Measurements from ENCODE around the gene CORO1C. TPM values are rescaled to one million over a fixed set of nuclear protein-coding genes. Genes with fewer than 3 reads are reported as not detected.
A peak's percentile ranks its signal among the peaks of the same experiment; 100 is the strongest.

The CORO1C gene
- polyA plus RNA-seq, 2 of the 4 experiments (the other 2 are of a cell fraction): 166 to 245 TPM

DNA sequence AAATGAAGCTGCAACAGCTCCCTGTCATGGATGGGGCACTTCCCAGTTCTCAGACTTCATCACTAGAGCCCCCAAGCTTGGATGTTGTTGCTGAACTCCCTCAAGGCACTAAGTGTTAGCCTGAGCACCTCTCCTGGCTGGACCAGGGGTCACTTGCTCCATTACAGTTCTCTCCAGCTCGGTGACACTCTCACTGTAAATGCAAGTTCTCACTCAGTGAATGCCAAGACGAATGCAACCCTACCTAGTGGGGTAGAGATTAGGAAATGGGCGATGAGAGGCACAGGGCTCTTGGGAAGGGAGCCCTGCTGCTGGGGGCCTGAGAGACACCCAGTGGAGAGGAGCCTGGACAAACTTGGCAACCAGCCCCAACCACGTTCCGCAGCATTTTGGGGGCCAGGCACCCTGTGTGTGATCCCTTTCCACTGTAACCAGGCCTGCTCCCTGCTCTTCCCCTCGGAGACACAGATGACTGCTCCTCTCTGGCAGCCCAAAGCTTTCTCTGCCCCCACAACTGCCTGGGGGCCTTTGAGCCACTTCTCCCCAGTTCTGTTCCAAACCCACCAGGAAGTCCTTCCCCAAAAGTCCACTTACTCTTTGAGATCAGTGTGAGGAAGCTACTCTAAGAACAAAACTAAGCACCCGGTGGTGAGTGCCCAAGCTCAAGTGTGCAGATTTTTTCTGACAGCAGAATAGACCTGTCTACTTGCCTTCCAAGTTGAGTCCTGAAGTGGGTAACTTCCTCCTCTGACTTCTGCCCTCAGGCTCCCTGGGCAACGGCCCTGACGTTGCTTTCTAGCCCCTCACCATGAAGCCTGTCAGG is 89.7 kb downstream of the CORO1C start:
- Histone ChIP-seq H3K4me1 (peaks cover 21% of the 10 kb centered on the region), H3K4me2 (no peak overlapping the region), H3K4me3 (no peak overlapping the region), H3K9me3 (no peaks in the 10 kb centered on the region), H3K27ac (peak overlapping the region in 1 of 2 experiments; percentile 45; a peak in 2 of 6 replicates)
- ChIA-PET POLR2A (no interaction called here), CTCF (interaction anchor here (0.6 to 17.1 kb wide), 5 partner anchors 10 to 307 kb away, joined by 4 to 178 read pairs (median 5); no protein-coding TSS in a partner anchor)
- DNase-seq (ENCODE audit: low read depth in 1 of 2, low spot score in 1 of 2) (no peak), ATAC-seq (peak in 1 of 2 experiments; percentile 5; a peak in 2 of 6 replicates), FAIRE-seq (no peak)
- WGBS (ENCODE audit: missing lambda C conversion rate): 89% methylated on average over 9 of the region's 9 CpGs
- no peak for TF ChIP-seq BHLHE40 (IDR thresholded peaks at IDR 0.05; ENCODE audit: low read depth, low read length)
- TF ChIP-seq FOSB (CRISPR knock-in tag; IDR thresholded peaks at IDR 0.05): peak; percentile 26; the same call in 1 of the 2 replicates

DNA sequence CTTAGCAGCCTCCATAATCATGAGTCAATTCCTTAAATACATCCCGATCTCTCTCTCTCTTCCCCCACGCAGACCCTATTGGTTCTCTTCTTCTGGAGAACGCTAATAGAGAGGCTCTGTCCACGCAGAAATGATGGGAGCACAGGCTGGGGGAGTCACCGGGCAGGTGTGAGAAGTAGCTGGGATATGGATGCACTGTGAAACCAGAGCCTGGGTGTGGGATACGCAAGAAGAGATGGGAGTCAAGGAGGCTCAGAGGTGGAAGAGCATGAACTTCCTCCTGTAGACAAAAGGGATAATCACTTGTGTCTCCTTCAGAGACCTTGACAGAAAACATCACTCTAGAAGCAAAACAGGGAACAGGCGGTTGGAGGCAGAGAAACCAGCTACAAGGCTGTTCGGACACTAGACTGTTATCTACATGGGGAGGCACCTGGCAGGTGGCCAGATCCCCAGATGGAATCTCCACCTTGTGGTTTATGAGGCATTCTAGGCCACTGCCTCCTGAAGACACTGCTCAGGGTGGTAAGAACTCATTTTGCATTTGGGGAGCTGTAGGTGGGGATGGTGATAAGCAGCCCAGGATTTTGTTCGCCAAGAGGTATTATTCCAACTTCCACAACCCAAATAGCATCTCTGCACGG is 90.4 kb downstream of the CORO1C start:
- ATAC-seq (peak in 1 of 2 experiments; percentile 5; a peak in 3 of 6 replicates), DNase-seq (ENCODE audit: low read depth in 1 of 2, low spot score in 1 of 2) (no peak), FAIRE-seq (no peak)
- TF ChIP-seq ZFP36 (IDR thresholded peaks at IDR 0.05; ENCODE audit: borderline replicate concordance, partially characterized antibody): no peak
- no peak for TF ChIP-seq CBX2 (IDR thresholded peaks at IDR 0.05; ENCODE audit: borderline replicate concordance, low read depth)
- TF ChIP-seq, protein P1, sequence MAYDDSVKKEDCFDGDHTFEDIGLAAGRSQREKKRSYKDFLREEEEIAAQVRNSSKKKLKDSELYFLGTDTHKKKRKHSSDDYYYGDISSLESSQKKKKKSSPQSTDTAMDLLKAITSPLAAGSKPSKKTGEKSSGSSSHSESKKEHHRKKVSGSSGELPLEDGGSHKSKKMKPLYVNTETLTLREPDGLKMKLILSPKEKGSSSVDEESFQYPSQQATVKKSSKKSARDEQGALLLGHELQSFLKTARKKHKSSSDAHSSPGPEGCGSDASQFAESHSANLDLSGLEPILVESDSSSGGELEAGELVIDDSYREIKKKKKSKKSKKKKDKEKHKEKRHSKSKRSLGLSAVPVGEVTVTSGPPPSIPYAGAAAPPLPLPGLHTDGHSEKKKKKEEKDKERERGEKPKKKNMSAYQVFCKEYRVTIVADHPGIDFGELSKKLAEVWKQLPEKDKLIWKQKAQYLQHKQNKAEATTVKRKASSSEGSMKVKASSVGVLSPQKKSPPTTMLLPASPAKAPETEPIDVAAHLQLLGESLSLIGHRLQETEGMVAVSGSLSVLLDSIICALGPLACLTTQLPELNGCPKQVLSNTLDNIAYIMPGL (CRISPR knock-in tag; IDR thresholded peaks at IDR 0.05; ENCODE audit: borderline replicate concordance): no peak
- no peak for TF ChIP-seq HOXB5 (CRISPR knock-in tag; IDR thresholded peaks at IDR 0.05)
- TF ChIP-seq, protein P2, sequence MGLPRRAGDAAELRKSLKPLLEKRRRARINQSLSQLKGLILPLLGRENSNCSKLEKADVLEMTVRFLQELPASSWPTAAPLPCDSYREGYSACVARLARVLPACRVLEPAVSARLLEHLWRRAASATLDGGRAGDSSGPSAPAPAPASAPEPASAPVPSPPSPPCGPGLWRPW (IDR thresholded peaks at IDR 0.05): no peak
- Histone ChIP-seq H3K4me2 (no peak overlapping the region), H3K27ac (peak overlapping the region in 1 of 2 experiments; percentile 45; a peak in 1 of 6 replicates), H3K4me3 (no peak overlapping the region), H3K9me3 (no peaks in the 10 kb centered on the region), H3K4me1 (peaks cover 21% of the 10 kb centered on the region)
- WGBS (ENCODE audit: missing lambda C conversion rate): 85% methylated on average over 10 of the region's 10 CpGs
- ChIA-PET CTCF (interaction anchor here (0.7 to 17.1 kb wide), 5 partner anchors 17 to 1528 kb away, joined by 3 to 178 read pairs (median 4); no protein-coding TSS in a partner anchor), POLR2A (interaction anchor here (0.9 kb wide), 1 partner anchor 10 kb away, joined by 3 read pairs; no protein-coding TSS in a partner anchor)

DNA sequence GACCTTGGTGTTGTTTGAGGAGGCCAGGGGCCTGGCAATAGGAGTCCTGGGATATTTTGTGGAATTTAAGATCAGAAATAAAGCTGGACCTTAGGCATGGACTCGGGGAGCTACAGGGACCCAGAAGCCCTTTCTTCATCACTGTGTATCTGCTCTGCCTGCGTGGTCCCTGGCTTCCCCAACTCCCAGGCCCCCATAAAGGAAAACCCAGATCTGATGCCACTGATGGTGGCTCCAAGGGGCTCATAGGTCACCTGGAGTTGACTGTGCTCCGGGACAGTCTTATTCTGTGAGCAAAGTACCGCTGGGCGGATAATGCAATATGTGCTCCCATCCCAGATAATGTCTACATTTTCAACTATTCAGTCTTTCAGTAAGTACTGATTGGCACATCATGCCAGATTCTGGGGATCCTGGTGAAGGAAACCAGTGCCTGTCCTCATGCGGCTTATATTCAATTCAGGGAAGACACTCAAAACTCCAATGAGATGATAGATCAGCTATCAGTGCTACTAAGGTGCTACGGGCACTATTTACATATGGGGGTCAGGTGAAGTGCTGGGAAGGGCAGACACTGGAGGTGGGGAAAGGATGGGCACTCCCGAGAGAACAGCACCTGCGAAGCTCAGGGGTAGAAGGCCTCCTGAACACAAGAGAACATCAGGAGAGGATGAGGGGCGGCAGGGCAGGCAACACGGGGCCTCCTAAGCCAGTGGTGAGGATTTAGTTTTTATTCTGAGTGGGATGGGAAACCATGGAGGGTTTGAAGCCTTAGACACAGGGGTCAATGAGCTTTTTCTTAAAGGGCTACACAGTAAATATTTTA is 92.1 kb downstream of the CORO1C start:
- H3K4me3 ChIP-seq: no peak overlapping the region
- ATAC-seq (peak in 1 of 2 experiments; percentile 5; a peak in 3 of 6 replicates), DNase-seq (ENCODE audit: low read depth in 1 of 2, low spot score in 1 of 2) (no peak), FAIRE-seq (no peak)
- no peak for TF ChIP-seq FOSB (CRISPR knock-in tag; IDR thresholded peaks at IDR 0.05)
- POLR2A ChIA-PET: no interaction called here
- no peak overlapping the region for H3K27ac ChIP-seq
- H3K4me2 ChIP-seq: no peak overlapping the region
- H3K9me3 ChIP-seq: no peaks in the 10 kb centered on the region
- 82% methylated on average over 11 of the region's 11 CpGs for WGBS (ENCODE audit: missing lambda C conversion rate)
- peaks cover 13% of the 10 kb centered on the region for H3K4me1 ChIP-seq
- CTCF ChIA-PET: interaction anchor here (1.0 to 17.1 kb wide), 7 partner anchors 19 to 164 kb away, joined by 3 to 178 read pairs (median 10); no protein-coding TSS in a partner anchor

DNA sequence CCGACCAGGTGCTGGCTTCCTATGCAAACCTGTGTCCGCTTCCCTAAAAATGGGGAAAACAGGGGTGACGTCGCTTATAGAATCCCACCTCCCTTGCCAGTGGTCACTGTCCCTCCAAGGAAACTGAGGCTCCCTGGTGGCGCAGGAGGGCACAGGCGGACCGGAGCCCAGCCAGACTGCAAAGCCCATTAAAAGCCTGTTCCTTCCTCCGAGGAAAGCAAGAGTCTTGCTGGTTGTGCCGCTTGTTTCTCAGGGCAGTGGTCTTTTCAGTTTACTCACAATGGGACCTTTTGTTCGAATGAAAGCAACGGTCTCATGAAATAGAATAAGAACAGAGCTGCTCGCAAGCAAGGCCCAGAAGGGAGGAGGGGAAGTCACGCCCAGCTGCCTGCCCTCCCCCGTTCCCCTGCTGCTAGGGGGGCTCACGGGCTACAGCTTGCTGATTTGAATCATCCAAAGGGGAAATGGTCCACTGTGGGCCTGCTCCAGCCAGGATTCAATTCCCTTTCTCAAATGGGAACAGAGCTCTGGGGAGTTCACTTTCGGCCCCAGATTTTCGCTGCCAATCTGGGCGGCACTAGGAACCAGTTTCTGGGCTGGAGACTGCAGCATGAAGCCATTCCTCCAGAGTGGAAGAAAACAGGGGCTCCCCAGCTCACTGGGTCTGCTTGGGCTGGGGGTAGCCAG is 93.0 kb downstream of the CORO1C start:
- ChIA-PET POLR2A (no interaction called here), CTCF (interaction anchor here (1.6 to 17.1 kb wide), 4 partner anchors 8 to 165 kb away, joined by 6 to 178 read pairs (median 12); no protein-coding TSS in a partner anchor)
- ATAC-seq (no peak), DNase-seq (ENCODE audit: low read depth in 1 of 2, low spot score in 1 of 2) (no peak), FAIRE-seq (no peak)
- Histone ChIP-seq H3K27ac (no peak overlapping the region), H3K9me3 (no peaks in the 10 kb centered on the region), H3K4me1 (peaks cover 10% of the 10 kb centered on the region), H3K4me2 (no peak overlapping the region), H3K4me3 (no peak overlapping the region)
- TF ChIP-seq ZFP36 (IDR thresholded peaks at IDR 0.05; ENCODE audit: borderline replicate concordance, partially characterized antibody): no peak
- 88% methylated on average over 18 of the region's 18 CpGs for WGBS (ENCODE audit: missing lambda C conversion rate)
